K562 (cell line): ENCODE measurements around the gene CFDP1. TPM values are rescaled to one million over a fixed set of nuclear protein-coding genes. Genes with fewer than 3 reads are reported as not detected.
A peak's percentile ranks its signal among the peaks of the same experiment; 100 is the strongest.

ENCODE experiments used
- ADNP ChIP-seq: fragments of 200-800 bp; sonication (Bioruptor generic); IDR thresholded peaks from 2 replicates; pipeline ENCODE4 v1.6.1; 2016; ENCODE audit warnings: missing genetic modification characterization, missing compliant biosample characterization
- ATF1 ChIP-seq, 2 experiments: fragments of 450-650 bp in 1 of 2; IDR thresholded peaks; 2 replicates each; pipeline ENCODE4 v1.6.1; 2016; ENCODE audit warnings: missing compliant biosample characterization in 1 of 2, missing genetic modification characterization in 1 of 2
- BCOR ChIP-seq: fragments of 450-650 bp; IDR thresholded peaks from 2 replicates; pipeline ENCODE4 v1.6.1; 2016
- CCNT2 ChIP-seq: IDR thresholded peaks from 2 replicates; pipeline ENCODE4 v1.6.1; 2011; ENCODE audit warnings: borderline replicate concordance, low read depth, mild to moderate bottlenecking, moderate library complexity, mixed read lengths, low read length; ENCODE audit not compliant: insufficient read length; ENCODE audit errors: extremely low read depth
- DEAF1 ChIP-seq: fragments of 450-650 bp; formaldehyde crosslinking; IDR thresholded peaks from 2 replicates; pipeline ENCODE4 v1.4.0; 2020; ENCODE audit warnings: mild to moderate bottlenecking, moderate library complexity
- FIP1L1 ChIP-seq: fragments of 200-400 bp; formaldehyde crosslinking; IDR thresholded peaks from 2 replicates; pipeline ENCODE4 v1.6.1; 2018; ENCODE audit warnings: mild to moderate bottlenecking, low read depth, low read length; ENCODE audit not compliant: poor library complexity, severe bottlenecking
- GABPB1 ChIP-seq: sonication (generic); formaldehyde crosslinking; IDR thresholded peaks from 2 replicates; pipeline ENCODE4 v1.8.0; 2022; ENCODE audit warnings: mild to moderate bottlenecking, missing genetic modification reagents
- GTF2F1 ChIP-seq: IDR thresholded peaks from 2 replicates; pipeline ENCODE4 v1.6.1; 2011; ENCODE audit warnings: low read depth, low read length, improper control_type of control experiment
- HNRNPLL ChIP-seq: fragments of 200-400 bp; formaldehyde crosslinking; IDR thresholded peaks from 2 replicates; pipeline ENCODE4 v1.6.1; 2017; ENCODE audit warnings: low read length, low read depth, mild to moderate bottlenecking; ENCODE audit not compliant: poor library complexity, severe bottlenecking
- ILK ChIP-seq: fragments of 450-650 bp; IDR thresholded peaks from 2 replicates; pipeline ENCODE4 v1.6.1; 2016; ENCODE audit warnings: missing genetic modification characterization, low read depth, mild to moderate bottlenecking, missing compliant biosample characterization, moderate library complexity, borderline replicate concordance
- L3MBTL2 ChIP-seq: fragments of 450-650 bp; IDR thresholded peaks from 2 replicates; pipeline ENCODE4 v1.6.1; 2016; ENCODE audit warnings: mild to moderate bottlenecking, moderate library complexity
- MIER1 ChIP-seq: fragments of 450-650 bp; IDR thresholded peaks from 2 replicates; pipeline ENCODE4 v1.6.1; 2016; ENCODE audit warnings: antibody characterized with exemption, mild to moderate bottlenecking, low read depth
- MTA1 ChIP-seq: fragments of 450-650 bp; IDR thresholded peaks from 2 replicates; pipeline ENCODE4 v1.6.1; 2017; ENCODE audit warnings: borderline replicate concordance
- NR2F6 ChIP-seq: fragments of 450-650 bp; formaldehyde crosslinking; IDR thresholded peaks from 2 replicates; pipeline ENCODE4 v1.4.0; 2020; ENCODE audit warnings: mild to moderate bottlenecking
- NRF1 ChIP-seq, 2 experiments: fragments of 450-650 bp; IDR thresholded peaks in 1 of 2; conservative IDR thresholded peaks in 1 of 2; 2 replicates each; pipeline ENCODE4 v1.6.1; 2014; ENCODE audit warnings: mild to moderate bottlenecking in 2 of 2
- PCBP1 ChIP-seq: fragments of 200-400 bp; formaldehyde crosslinking; IDR thresholded peaks from 2 replicates; pipeline ENCODE4 v1.6.1; 2018; ENCODE audit warnings: mild to moderate bottlenecking, low read depth, low read length; ENCODE audit not compliant: poor library complexity, severe bottlenecking
- PTBP1 ChIP-seq: fragments of 200-400 bp; formaldehyde crosslinking; IDR thresholded peaks from 2 replicates; pipeline ENCODE4 v1.6.1; 2017; ENCODE audit warnings: low read depth, low read length
- RBM39 ChIP-seq: fragments of 200-400 bp; formaldehyde crosslinking; optimal IDR thresholded peaks from 2 replicates; pipeline ENCODE3; 2018; ENCODE audit warnings: low read depth, low read length
- RNF2 ChIP-seq: sonication (generic); IDR thresholded peaks from 2 replicates; pipeline ENCODE4 v1.6.1; 2016
- TCF7 ChIP-seq: sonication (generic); IDR thresholded peaks from 2 replicates; pipeline ENCODE4 v1.6.1; 2016; ENCODE audit warnings: antibody characterized with exemption, borderline replicate concordance
- U2AF1 ChIP-seq: fragments of 200-400 bp; formaldehyde crosslinking; optimal IDR thresholded peaks from 2 replicates; pipeline ENCODE3; 2017; ENCODE audit warnings: mild to moderate bottlenecking, low read depth, low read length, moderate library complexity
- ZKSCAN8 ChIP-seq: fragments of 200-800 bp; sonication (Bioruptor generic); IDR thresholded peaks from 2 replicates; pipeline ENCODE4 v1.6.1; 2016; ENCODE audit warnings: missing genetic modification characterization, missing compliant biosample characterization
- polyA plus RNA-seq, 8 experiments: library from polyadenylated mRNA; depleted of rRNA in 4 of 8; stranded (reverse) in 5 of 8; unstranded in 3 of 8; fragments of >200 nt; fragmentation: Nextera tagmentation in 2 of 8; fragmentation: Illumina TruSeq in 1 of 8; extraction: Ambion mirVana in 2 of 8; extraction: Trizol in 1 of 8; gene quantifications; 2 replicates each; pipeline versions ENCODE4 v1.2.1 to v1.2.3, GENCODE V29; 2011 to 2014; ENCODE audit warnings: inconsistent platforms in 1 of 8, missing spikeins in 1 of 8
- total RNA-seq, 7 experiments: library from RNA; depleted of rRNA in 6 of 7; stranded (reverse); fragments of >200 nt in 6 of 7; fragmentation: Illumina TruSeq in 2 of 7; extraction: Trizol in 2 of 7; gene quantifications; 2 replicates each; pipeline versions ENCODE4 v1.2.1 to v1.2.3, GENCODE V29; 2011 to 2021; ENCODE audit warnings: low replicate concordance in 1 of 7
- TF ChIP-seq, protein P1 (sequence below), 3 experiments: fragments of 200-800 bp in 1 of 3; fragments of 250-450 bp in 1 of 3; fragments of 450-650 bp in 1 of 3; sonication (Bioruptor Pico) in 1 of 3; sonication (Bioruptor generic) in 1 of 3; formaldehyde crosslinking in 1 of 3; IDR thresholded peaks; 2 replicates each; pipeline versions ENCODE4 v1.6.1 to v1.8.0; 2016 to 2022; ENCODE audit warnings: mild to moderate bottlenecking in 2 of 3, missing genetic modification characterization in 2 of 3, missing compliant biosample characterization in 1 of 3, moderate library complexity in 1 of 3

The CFDP1 gene
- total and polyA plus RNA-seq, 9 of the 15 experiments (the other 6 are each of a cell fraction or from before 2014, with no cell fraction given) = 31.5 to 78.4 (median 61.7) TPM

DNA sequence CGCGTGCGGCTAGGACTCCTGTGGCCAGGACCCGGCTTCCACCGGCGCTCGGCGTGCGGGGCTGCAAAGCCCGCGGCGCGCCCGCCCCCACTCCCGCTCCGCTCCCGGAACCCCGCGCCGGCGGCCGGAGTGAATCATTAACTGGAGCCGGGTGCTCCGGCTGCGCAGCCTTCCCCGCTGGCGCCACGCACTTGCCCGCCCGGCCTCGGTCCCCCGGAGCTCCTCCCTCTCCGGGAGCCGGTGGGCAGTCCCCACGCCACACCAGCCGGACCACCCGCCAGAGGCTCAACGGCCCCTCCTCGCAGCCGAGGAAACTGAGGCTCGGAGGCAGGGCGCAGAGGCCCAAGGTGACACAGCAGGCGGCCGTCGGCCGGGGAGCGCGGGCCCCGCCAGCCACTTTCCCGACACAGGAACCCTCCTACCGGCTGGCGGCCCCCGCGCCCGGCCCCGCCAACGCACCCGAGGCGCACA lies 182.5 kb downstream of the CFDP1 start (continued):
- TF ChIP-seq, protein P1, sequence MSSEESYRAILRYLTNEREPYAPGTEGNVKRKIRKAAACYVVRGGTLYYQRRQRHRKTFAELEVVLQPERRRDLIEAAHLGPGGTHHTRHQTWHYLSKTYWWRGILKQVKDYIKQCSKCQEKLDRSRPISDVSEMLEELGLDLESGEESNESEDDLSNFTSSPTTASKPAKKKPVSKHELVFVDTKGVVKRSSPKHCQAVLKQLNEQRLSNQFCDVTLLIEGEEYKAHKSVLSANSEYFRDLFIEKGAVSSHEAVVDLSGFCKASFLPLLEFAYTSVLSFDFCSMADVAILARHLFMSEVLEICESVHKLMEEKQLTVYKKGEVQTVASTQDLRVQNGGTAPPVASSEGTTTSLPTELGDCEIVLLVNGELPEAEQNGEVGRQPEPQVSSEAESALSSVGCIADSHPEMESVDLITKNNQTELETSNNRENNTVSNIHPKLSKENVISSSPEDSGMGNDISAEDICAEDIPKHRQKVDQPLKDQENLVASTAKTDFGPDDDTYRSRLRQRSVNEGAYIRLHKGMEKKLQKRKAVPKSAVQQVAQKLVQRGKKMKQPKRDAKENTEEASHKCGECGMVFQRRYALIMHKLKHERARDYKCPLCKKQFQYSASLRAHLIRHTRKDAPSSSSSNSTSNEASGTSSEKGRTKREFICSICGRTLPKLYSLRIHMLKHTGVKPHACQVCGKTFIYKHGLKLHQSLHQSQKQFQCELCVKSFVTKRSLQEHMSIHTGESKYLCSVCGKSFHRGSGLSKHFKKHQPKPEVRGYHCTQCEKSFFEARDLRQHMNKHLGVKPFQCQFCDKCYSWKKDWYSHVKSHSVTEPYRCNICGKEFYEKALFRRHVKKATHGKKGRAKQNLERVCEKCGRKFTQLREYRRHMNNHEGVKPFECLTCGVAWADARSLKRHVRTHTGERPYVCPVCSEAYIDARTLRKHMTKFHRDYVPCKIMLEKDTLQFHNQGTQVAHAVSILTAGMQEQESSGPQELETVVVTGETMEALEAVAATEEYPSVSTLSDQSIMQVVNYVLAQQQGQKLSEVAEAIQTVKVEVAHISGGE (CRISPR knock-in tag; IDR thresholded peaks at IDR 0.05) = 0 out of 6 replicates have a peak, but pooled peaks of 1 of the 3 experiments have one; percentile 13
- no peak for TF ChIP-seq RBM39
- TF ChIP-seq RNF2 = no peak
- peak; percentile 43 for TF ChIP-seq U2AF1
- TF ChIP-seq ADNP = no peak
- peak; percentile 82 for TF ChIP-seq FIP1L1
- TF ChIP-seq ZKSCAN8 (CRISPR knock-in tag) = no peak
- TF ChIP-seq NR2F6 (CRISPR knock-in tag) = no peak
- TF ChIP-seq GTF2F1 = no peak
- peak; percentile 42; the same call in 1 of the 2 replicates for TF ChIP-seq L3MBTL2
- TF ChIP-seq NRF1 (conservative IDR thresholded peaks at IDR 0.05 in 1 of 2, IDR thresholded peaks at IDR 0.05 in 1 of 2) = peak; percentile 83 to 86
- TF ChIP-seq BCOR = no peak
- no peak for TF ChIP-seq CCNT2
- TF ChIP-seq GABPB1 = 0 out of 2 replicates have a peak, but pooled peaks have one; percentile 32
- no peak for TF ChIP-seq MTA1
- TF ChIP-seq PTBP1 = no peak
- no peak for TF ChIP-seq ATF1 (CRISPR knock-in tag; IDR thresholded peaks at IDR 0.05)
- TF ChIP-seq ATF1 (tag; IDR thresholded peaks at IDR 0.05) = 0 out of 2 replicates have a peak, but pooled peaks have one; percentile 18
- no peak for TF ChIP-seq DEAF1 (CRISPR knock-in tag)
- peak; percentile 85 for TF ChIP-seq HNRNPLL
- TF ChIP-seq TCF7 = no peak
- no peak for TF ChIP-seq PCBP1
- TF ChIP-seq MIER1 = no peak
- no peak for TF ChIP-seq ILK (tag)
